ENCODE results near the gene FAM131A.

FAM131A gene

DNA sequence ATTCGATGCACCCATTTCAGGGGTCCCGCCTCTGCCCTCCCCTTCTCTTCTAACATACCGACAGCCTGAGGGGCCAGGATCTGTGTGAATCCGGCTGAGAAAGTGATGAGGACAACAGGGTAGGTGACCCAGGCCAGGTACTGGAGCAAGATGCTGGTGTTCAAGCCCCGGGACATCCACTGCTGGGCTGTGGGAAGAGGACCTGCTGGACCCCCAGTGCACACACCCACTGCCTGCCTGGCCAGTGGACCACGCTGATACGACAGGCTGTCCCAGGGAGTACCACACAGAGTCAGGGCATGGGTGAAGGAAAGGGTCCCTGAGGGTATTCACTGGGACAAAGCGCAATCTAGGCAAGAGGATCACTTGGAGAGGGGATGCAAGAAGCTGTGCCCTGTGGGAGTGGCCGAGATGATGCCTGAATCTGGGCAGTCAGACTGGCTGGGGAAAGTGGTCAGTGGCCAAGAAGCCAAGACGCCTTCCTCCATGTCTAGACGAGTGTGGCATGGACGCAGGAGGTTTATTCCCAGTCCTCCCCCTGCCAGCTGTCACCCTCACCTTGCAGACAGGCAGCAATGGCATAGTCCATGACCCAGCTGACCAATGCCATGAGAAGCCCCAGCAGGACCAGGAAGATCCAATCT, 20.8 kb downstream of the FAM131A start:
- no peak for DNase-seq (ENCODE audit: low spot score)

DNA sequence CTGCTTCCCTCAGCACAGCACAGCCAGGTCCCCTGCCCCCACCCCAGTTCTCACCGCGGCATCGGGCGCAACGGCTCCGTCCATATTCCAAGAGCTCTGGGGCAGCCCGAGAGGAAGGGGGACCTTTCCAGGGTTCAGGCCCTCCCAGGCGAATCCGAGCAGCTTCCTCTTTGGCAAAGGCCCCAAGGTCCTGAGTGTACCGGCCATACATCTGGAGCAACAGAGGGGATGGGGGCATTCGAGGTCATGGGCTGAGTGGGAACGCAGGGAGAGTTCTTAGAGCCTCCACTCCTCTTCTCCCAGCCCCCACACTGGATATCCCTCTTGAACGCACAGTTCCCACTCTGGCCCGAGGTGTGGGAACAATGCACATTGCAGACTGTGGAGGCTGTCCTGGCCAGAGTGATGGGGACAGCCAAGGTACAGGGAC, 21.5 kb downstream of the FAM131A start:
- no peak for DNase-seq (ENCODE audit: low spot score)

DNA sequence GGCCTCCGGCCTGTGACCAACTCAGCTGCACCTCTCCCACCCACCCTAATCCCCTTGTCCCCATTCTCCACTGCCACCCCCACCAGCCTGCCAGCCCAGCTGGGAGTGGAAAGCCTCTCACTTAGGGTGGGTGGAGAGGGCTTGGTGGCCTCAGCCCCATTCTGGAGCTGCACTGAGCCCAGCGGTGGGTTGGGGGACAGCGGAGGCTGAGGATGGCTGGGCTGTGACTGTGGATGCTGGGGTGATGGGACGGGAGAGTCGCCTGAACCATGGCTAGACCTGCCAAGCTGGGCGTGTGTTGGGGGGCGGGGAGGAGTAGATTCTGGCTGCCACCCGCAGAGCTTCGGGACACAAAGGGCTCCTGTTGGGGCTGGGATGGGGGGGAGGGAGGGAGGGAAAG, 22.2 kb downstream of the FAM131A start:
- no peak for DNase-seq (ENCODE audit: low spot score)

DNA sequence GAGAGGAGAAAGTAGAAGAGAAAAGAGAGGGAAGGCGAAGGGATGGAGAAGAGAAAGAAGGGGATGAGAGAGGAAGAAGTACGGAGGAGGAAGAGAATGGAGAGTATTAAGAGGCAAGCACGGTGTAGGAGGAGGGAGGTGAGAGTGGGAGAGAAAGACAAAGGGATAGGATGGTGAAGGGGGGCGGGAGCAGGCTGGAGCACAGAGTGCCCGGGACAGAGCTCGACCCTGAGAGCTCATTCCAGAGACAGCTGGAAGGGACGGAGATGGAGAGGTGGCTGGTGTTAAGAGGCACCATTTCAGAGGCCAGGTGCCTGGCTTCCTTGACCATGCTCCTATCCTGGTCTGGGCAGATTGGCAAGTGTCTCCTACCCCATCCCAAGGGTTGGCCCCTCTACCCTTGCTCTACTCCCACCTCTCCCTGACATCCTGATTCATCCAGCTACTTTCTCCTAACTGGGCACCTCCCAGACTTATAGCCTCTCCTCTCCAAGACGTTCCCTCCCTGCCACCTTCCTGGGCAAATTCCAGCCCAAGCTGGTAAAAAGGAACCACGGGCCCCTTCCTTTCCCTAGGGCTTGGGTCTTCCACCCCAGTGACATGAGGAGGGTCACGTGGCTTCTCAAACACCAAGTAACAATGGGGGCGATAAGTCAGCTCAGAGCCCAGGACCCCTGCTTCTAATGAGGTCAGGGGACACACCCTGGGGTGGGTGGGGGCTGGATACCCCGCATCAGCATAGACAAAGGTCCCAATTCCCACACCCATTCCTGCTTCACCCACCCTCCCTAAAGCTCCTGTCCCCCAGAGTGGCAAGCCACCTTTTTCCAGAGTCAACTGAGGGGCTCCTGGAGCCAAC, 22.9 kb downstream of the FAM131A start:
- no peak for DNase-seq (ENCODE audit: low spot score)

DNA sequence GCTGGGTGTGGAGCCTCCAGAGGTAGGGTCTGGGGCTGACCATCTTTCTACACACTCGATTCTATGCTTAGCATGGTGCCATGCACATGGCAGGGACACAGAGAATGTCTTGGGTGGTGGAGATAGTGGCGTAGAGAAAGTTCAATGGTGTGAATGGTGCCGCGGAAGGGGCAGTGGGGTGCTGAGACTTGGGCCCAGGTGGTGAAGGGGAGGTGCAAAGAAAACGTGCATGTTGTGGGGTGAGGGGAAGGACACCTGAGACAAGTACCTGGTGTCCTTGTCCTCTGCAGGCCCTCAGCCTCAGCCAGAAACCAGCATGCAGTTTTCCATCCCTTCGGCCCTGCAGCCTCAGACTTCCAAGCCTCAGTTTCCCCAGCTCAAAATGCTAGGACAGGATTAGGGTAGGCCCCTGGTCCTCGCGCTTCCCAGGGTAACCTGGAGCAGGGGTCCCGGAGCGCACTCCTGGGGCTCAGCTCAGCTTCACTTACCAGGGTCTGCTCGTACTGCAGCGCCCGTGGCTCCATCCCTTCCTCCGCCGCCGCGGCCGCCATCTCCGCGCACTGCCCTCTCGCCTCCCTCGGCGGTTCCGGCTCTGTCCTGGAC, 23.6 kb downstream of the FAM131A start:
- DNase-seq (ENCODE audit: low spot score) = no peak

DNA sequence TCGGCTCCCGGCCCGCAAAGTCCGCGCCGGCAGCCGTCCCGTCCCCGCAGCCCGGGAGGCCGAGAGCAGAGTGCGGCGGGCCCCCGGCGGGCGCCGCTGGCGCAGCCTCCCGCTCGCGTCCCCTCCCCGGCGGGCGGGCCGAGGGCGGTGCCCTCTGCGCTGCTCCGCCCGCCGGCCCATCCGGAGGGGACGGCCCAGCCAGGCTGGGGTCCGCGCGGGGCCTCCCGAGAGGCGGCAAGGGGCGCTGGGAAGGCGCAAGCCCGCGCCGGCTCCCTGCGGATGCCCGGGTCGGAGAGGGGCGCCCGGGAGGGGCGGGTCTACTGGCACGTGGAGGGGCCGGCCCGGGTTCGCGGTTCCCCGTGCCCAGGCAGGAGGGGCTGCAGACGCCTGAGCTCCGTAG, 24.1 kb downstream of the FAM131A start, which contains the start of the genes CLCN2 and POLR2H:
CLCN2 (minus strand) TSS at position 74 of the 400 bp plus-strand sequence. CDS start 126 bp downstream, outside the sequence.
POLR2H (plus strand) TSS at position 179 of the 400 bp plus-strand sequence. CDS start 1,783 bp downstream, outside the sequence.
- peak; percentile 61 for DNase-seq (ENCODE audit: low spot score)

DNA sequence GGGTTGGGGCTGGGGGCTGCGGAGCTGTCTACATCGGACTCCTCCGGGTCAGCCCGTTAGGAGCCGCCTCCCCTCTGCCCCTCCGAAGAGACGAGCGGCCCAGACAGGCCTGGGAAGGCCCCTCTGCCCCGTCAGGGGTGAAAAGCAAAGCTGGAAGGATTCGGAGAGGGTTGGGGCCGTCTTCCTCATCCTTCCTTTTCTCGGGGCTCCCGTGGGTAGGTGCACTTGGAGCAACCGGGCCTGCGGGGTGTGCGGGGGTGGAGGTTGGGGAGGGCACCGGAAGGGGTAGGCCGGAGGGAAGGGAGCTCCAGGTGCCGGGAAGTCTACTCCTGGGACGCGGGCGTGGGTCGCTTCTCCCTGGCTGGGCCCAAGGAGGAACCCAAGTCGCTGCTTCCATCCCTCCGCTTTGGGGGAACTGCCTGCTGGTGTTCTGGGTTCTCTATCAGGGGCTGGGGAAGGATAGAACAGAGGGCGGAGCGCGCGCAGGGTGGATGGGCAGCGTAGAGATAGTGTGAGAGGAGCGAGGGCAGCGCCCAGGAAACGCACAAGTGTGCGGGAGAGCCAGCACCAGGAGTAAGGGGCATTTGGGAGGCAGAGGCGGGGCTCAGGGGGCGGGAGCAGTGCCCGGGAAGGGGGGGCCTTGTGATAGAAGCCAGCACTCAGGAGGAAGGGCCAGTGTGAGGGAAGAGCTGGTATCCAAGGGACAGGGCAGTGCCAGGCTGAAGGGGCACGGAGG, 24.7 kb downstream of the FAM131A start:
- peak; percentile 73 for DNase-seq (ENCODE audit: low spot score)

DNA sequence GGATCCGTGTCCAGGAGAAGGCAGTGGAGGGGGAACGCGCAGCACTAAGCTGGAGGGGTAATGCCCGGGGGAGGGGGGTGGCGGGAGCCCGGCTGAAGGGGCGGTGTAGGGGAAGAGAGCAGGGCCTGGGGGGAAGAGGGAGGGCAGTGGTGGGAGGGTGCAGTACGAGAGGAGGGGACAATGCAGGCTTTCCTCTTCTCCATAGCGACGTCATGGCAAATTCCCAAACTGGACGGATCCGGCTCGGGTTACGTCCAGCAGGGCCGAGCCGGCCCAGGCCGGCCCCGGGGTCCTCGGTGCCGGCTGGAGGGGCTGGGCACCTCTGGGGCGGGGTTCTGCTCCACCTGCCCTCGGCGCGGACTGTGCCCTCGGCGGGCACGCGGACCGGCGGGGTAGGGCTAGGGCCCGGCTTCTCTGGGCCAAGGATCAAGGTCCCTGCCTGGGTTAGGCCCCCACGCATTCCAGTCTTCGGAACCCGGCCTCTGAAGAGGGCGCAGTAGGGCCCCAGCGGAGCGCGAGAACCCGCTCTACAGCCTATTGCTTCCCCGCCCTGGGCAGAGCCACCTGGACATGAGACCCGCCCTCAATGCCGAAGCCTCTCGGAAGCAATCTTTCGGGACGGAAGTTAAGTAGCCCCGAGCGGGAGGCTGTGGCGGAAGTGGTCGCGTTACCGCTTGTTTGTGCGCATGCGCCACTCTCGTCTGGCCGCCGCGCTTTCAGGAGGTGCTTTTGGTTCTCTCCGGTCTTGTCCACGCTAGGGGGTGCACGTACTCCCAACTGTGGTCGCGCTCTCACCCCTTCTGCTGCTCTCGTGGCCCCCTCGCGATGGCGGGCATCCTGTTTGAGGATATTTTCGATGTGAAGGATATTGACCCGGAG, 25.5 kb downstream of the FAM131A start:
- DNase-seq (ENCODE audit: low spot score) = peak; percentile 96

DNA sequence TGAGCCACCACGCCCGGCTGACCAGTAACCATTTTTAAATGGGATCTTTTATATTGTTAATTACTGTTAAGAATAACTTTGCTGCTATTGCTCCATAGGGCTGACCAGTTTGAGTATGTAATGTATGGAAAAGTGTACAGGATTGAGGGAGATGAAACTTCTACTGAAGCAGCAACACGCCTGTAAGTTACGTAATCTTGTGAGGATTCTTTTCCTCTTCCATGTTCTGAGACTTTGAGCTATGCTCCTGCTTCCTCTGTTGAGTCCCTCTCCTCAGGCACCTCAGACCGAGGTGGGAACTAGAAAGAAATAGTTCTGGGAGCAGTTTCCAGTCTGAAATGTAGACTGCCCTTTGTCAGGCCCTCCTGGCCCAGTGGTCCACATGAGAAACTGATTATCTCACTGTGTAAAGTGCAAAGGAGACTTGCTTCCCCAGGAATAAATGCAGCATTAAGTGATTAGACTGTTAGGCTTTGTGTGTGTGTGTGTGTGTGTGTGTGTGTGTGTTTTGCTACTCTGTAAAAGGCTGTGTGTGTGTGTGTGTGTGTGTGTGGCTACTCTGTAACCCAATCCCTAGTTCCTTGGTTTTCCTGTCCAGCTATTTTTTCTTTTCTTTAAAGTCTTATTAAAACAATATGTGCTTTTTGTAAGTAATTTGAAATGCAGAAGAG, 29.4 kb downstream of the FAM131A start:
- no peak for DNase-seq (ENCODE audit: low spot score)

DNA sequence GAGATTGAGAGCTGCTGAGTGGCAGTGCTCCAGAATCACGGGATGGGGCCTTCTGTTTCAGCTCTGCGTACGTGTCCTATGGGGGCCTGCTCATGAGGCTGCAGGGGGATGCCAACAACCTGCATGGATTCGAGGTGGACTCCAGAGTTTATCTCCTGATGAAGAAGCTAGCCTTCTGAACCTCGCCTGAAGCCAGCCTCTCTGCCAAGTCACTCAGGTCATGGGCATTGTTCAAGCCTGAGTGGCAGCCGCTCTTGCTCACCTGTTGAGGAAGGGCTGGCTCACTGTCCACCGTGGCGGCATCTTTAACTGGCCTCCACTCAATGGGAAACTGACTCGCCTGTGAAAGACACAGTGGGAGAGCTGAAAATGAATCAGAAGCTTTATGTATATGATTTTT, 30.7 kb downstream of the FAM131A start:
- no peak for DNase-seq (ENCODE audit: low spot score)

DNA sequence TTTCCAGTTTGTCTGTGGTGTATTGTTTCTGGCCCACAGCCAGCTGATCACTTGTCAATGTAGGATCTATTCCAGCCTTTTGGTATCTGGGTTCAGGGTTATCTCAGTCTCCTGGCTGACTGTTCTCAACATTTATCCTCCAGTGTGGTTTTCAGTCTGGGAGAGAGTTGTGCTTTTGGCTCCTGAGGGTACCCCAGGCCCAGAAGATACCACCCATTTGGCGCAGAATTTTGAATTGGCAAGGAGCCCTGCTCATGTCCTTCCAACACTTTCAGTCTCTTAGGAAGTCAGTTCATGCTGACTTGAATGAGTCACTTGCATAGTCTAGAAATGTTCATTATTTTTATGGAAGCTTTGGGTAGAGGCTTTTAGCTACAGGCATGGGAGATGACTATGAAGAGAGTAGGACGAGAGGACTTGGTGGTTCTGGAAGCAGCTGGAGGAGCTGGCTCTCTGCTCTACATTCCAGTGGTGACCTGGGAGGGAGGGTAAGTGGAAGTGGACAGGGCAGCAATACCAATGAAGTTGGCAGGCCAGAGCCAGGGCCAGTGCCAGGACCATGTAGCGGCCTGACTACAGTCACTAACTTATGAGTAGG, 31.3 kb downstream of the FAM131A start:
- no peak for DNase-seq (ENCODE audit: low spot score)

DNA sequence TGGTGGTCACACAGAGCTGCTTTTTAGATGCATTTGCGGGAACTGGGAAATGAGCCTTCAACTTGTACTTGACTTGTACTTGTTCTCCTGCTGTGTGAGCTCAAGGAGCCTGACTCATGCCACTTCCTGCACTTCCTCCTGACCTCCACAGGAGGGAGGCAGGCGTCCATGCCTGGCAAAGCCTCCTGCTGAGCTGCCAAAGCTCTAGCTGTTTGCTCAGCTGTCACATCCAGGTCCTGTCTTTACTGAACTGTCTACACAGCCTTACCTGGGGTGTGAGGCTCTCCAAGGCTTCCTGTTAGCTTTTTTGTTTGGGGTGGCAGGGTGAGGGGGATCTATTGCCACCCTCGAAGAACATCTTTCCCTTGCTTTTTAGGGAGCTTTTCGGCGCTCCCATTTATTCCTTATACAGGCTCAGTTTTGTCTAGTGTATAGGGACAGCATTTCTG, 34.2 kb downstream of the FAM131A start:
- peak; percentile 81 for DNase-seq (ENCODE audit: low spot score)

DNA sequence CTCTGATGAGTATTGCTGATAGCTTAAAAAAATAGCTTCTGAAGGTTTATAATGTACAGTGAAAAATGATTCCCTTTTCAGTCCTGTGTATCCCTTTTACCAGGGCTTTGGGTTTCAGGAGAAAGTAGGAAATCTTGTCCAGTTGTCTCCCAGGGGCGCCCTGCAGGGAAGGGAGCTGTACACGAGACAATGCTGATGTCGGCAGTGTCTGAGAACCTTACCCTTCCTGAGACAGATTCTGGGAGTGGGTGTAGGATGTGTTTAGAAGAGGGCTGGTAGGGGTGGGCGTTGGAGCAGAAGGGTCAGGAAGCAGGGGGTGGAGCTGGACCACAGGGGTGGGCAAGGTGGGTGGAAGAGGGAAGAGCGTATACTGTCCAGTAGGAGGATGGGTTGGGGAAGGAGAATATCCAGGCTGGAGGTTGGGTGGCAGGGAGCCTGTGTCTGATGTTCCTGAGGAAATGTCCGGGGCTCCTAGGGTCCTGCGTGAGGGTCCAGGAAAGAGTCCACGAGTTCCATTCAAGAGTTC, 35.0 kb downstream of the FAM131A start:
- no peak for DNase-seq (ENCODE audit: low spot score)

DNA sequence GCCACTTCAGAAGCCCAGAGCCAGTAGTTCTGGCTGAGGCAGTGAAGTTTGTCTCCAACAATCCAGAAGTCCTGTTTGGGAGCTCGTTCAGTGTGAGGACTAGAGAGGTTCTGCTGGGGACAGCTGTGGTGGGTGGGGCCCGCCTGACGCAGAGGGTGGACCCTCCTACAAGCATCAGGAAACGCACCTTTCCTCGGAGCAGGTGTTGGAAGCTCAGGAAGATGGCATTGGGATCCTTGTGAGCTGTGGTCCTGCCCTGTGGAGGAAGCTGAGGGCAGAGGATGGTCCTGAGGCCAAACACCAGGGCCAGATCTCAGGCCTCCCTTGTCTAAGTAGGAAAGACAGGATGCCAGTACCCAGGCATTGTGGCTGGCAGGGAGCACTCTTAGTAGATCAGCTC, 35.5 kb downstream of the FAM131A start:
- no peak for DNase-seq (ENCODE audit: low spot score)

DNA sequence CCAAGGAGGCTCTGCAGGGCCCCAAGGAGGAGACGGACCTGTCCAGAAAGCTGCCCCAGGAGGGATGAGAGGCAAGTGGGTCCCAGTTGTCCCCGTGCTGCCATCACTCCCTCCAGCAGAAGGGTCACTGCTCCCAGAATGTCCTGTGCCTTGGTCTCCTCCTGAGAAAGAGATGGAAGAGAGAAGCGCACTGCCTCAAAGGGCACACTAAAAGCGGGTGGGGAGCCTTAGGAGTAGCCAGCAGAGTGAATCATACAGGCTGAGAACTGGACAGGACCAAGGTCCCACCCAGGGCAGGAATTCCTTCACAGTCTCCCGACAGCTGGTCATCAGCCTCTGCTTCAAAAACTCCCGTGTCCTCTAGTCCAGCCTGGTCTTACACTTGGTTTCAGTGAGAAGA, 36.0 kb downstream of the FAM131A start:
- DNase-seq (ENCODE audit: low spot score) = no peak

DNA sequence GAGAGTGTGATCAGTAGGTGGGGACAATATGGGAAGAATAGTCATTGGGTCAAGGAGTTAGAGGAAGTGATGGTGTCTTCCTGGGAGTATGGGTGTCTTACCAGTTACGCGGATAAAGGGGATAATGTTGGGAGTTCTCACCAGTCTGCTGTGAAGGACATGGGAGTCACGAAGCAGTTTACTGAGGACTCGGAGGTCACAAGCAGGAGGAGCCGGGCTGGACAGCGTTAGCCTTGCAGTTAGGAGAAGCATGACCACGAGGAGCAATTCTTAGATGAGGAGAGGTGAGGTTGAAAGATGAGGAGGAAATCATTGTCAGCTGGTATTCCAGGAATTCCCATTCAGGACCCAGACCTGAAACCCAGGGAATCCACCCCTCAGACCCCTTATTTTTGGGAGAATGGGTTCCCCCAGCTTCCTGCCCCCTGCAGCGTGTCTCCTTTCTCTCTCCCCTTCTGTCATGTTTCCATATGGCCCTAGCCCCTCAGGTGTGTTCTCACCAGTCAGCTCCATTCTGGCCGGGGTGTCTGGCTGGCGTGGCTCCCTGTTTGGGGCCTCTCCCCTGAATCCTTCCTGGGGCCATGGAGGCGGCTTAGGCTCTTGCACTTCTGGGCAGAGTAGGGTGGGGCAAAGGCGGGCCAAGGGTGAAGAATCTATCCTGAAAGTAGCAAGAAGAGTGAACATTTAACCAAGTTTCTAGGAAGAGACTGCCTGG, 38.5 kb downstream of the FAM131A start:
- no peak for DNase-seq (ENCODE audit: low spot score)

DNA sequence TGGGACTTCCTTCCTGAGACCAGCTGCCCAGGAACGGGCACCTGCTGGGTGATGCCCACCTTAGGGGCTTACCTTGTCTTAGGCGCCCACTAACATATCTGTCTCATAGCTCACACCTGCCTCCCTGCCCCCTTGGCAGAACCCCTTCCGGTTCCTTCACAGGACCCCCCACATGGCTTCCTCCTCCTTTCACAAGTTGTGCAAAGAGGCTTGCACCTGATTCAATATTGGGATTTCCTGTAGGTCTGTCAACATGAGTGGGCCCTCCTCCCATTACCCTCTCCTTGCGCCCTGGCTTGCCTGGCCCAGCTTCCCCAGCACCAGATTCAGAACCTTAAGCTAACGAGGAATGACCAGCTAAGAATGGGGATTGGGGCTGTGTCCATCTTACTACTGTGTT, 40.0 kb downstream of the FAM131A start:
- no peak for DNase-seq (ENCODE audit: low spot score)

DNA sequence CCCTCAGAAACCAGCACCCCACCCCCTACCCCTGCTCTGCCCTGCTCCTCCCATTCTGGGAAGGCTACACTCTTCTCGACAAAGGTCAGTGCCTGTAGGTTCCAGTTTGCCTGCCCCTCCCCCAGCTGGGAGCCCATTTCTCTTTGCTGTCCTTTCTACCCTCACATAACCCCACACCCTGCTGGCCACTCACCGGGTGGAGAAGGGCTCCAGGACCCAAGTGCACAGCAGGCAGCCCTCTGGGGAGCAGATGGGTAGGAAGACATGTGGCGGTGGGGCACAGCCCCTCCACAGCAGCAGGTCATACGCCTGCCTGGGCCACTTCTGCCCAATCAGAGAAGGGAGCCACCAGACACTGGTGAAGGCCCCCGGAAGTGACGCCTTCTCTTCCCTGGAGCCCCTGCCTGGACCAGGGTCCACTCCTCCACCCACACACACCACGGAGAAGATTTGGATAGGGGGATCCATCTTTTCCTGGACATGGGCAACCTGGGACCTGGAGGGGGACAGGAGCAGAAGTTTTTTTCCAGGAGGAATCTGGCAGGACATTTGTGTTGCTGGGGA, 40.6 kb downstream of the FAM131A start, which contains the start of gene THPO:
THPO (minus strand) TSS at position 326 of the 564 bp plus-strand sequence. CDS start 1,948 bp downstream, outside the sequence.
- no peak for DNase-seq (ENCODE audit: low spot score)

All from hematopoietic multipotent progenitor cell treated with erythropoietin and hydrocortisone succinate and interleukin-3 and kit ligand, for 17 days (in vitro differentiated cells).